Measurements from ENCODE around the gene FOXF2. TPM values are rescaled to one million over a fixed set of nuclear protein-coding genes. Genes with fewer than 3 reads are reported as not detected.

The FOXF2 gene
- total RNA-seq, 3 donors from 2014 or later = 0.73 to 4.9 (median 1.6) TPM

- H3K27ac ChIP-seq = no peak overlapping the region
- no peaks in the 10 kb centered on the region for H3K9me3 ChIP-seq
- TF ChIP-seq POLR2A (IDR thresholded peaks at IDR 0.05) = no peak
- TF ChIP-seq CTCF (IDR thresholded peaks at IDR 0.05) = no peak
- TF ChIP-seq POLR2AphosphoS5 (IDR thresholded peaks at IDR 0.05) = no peak
- H3K4me3 ChIP-seq = no peak overlapping the region
- H3K4me1 ChIP-seq = no peaks in the 10 kb centered on the region
- no peaks in the 10 kb centered on the region for H3K36me3 ChIP-seq
- intact Hi-C loops (cut with DNase I; ENCODE audit: low total_unique reads) = loop anchor here (5.0 kb wide), 1 partner anchor 599 kb away; no protein-coding TSS in a partner anchor
- no peak for DNase-seq (ENCODE audit: low spot score in 2 of 2)
- H3K27me3 ChIP-seq = peaks cover 0 to 68% of the 10 kb centered on the region in 2 donors
Measured at GRCh38 chr6:1395941-1396908, 6.8 kb downstream of the FOXF2 start.

GRCh38 chr6:1396952-1397868 is 7.8 kb downstream of the FOXF2 start:
- Histone ChIP-seq H3K27ac (no peak overlapping the region), H3K36me3 (no peaks in the 10 kb centered on the region), H3K4me1 (no peaks in the 10 kb centered on the region), H3K9me3 (no peaks in the 10 kb centered on the region), H3K27me3 (peaks cover 0 to 59% of the 10 kb centered on the region in 2 donors), H3K4me3 (no peak overlapping the region)
- intact Hi-C loops (cut with DNase I; ENCODE audit: low total_unique reads) = loop anchor here (5.0 kb wide), 1 partner anchor 600 kb away; no protein-coding TSS in a partner anchor
- peak; percentile 65 to 76 (median 74) for TF ChIP-seq CTCF (IDR thresholded peaks at IDR 0.05)
- TF ChIP-seq POLR2A (IDR thresholded peaks at IDR 0.05) = no peak
- DNase-seq (ENCODE audit: low spot score in 2 of 2) = peak in 1 of 2 donors; percentile 54

- no peaks in the 10 kb centered on the region for H3K9me3 ChIP-seq
- H3K4me3 ChIP-seq = no peak overlapping the region
- H3K27ac ChIP-seq = no peak overlapping the region
- DNase-seq (ENCODE audit: low spot score in 2 of 2) = no peak
- intact Hi-C loops (cut with DNase I; ENCODE audit: low total_unique reads) = loop anchor here (5.0 kb wide), 1 partner anchor 602 kb away; no protein-coding TSS in a partner anchor
- TF ChIP-seq POLR2AphosphoS5 (IDR thresholded peaks at IDR 0.05) (no peak), POLR2A (IDR thresholded peaks at IDR 0.05) (no peak), CTCF (IDR thresholded peaks at IDR 0.05) (no peak)
- H3K27me3 ChIP-seq = peaks cover 0 to 38% of the 10 kb centered on the region in 2 donors
- no peaks in the 10 kb centered on the region for H3K36me3 ChIP-seq
- H3K4me1 ChIP-seq = no peaks in the 10 kb centered on the region
Measured at GRCh38 chr6:1399085-1399780, 9.9 kb downstream of the FOXF2 start.

GRCh38 chr6:1400126-1400850 is 10.9 kb downstream of the FOXF2 start:
- Histone ChIP-seq H3K36me3 (no peaks in the 10 kb centered on the region), H3K4me3 (no peak overlapping the region), H3K27ac (no peak overlapping the region), H3K4me1 (no peaks in the 10 kb centered on the region), H3K9me3 (peaks cover 0 to 4% of the 10 kb centered on the region in 2 donors), H3K27me3 (peaks cover 0 to 29% of the 10 kb centered on the region in 2 donors)
- intact Hi-C loops (cut with DNase I; ENCODE audit: low total_unique reads) = no loop called here
- peak in 1 of 2 donors; percentile 28 for DNase-seq (ENCODE audit: low spot score in 2 of 2)
- no peak for TF ChIP-seq POLR2AphosphoS5 (IDR thresholded peaks at IDR 0.05)
